Measurements from ENCODE around the gene GHR.

GRCh38 chr5:42593591-42593990, 170.4 kb downstream of the GHR start:
- TF ChIP-seq POLR2AphosphoS5 (IDR thresholded peaks at IDR 0.05; ENCODE audit: low read depth), result no peak
- TF ChIP-seq, protein P1, sequence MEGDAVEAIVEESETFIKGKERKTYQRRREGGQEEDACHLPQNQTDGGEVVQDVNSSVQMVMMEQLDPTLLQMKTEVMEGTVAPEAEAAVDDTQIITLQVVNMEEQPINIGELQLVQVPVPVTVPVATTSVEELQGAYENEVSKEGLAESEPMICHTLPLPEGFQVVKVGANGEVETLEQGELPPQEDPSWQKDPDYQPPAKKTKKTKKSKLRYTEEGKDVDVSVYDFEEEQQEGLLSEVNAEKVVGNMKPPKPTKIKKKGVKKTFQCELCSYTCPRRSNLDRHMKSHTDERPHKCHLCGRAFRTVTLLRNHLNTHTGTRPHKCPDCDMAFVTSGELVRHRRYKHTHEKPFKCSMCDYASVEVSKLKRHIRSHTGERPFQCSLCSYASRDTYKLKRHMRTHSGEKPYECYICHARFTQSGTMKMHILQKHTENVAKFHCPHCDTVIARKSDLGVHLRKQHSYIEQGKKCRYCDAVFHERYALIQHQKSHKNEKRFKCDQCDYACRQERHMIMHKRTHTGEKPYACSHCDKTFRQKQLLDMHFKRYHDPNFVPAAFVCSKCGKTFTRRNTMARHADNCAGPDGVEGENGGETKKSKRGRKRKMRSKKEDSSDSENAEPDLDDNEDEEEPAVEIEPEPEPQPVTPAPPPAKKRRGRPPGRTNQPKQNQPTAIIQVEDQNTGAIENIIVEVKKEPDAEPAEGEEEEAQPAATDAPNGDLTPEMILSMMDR (IDR thresholded peaks at IDR 0.05; ENCODE audit: insufficient read depth, low read length), result no peak

All from HL-60 (cell line).